WTC11 (cell line): ENCODE measurements around the gene ANKLE2. TPM values are rescaled to one million over a fixed set of nuclear protein-coding genes. Genes with fewer than 3 reads are reported as not detected.

Experiments used
- ATAC-seq: fragments of 200-7000 bp; cut with Tn5 transposase; 2 replicates; pipeline ENCODE4 v1.10.0; 2021; ENCODE audit warnings: mild to moderate bottlenecking, moderate library complexity
- CTCF ChIA-PET: fragments of 300-600 bp; sonication (Branson Sonifier 250); formaldehyde crosslinking; loops from one replicate; lab custom pipeline; 2021; ENCODE audit warnings: antibody characterized with exemption; lab: Charles Lee
- POLR2A ChIA-PET: fragments of 350-600 bp; sonication (Branson Sonifier 250); formaldehyde crosslinking; loops from one replicate; lab custom pipeline; 2021; ENCODE audit warnings: antibody characterized with exemption; lab: Charles Lee
- DNase-seq: peaks from one replicate; pipeline ENCODE4 v3.0.0; 2021; ENCODE audit warnings: low spot score
- H3K27ac Mint-ChIP-seq: 2 replicates; pipeline ENCODE4 v1.8.0; 2021; ENCODE audit warnings: mixed read lengths
- H3K27me3 Mint-ChIP-seq: 2 replicates; pipeline ENCODE4 v1.8.0; 2021; ENCODE audit warnings: low read depth, mild to moderate bottlenecking, moderate library complexity, mixed read lengths
- H3K36me3 Mint-ChIP-seq: 2 replicates; pipeline ENCODE4 v1.8.0; 2021; ENCODE audit warnings: mixed read lengths
- H3K4me1 Mint-ChIP-seq: 2 replicates; pipeline ENCODE4 v1.8.0; 2022; ENCODE audit warnings: mixed read lengths
- H3K4me3 Mint-ChIP-seq: 2 replicates; pipeline ENCODE4 v1.8.0; 2021; ENCODE audit warnings: mild to moderate bottlenecking, moderate library complexity, mixed read lengths
- H3K9me3 Mint-ChIP-seq: 2 replicates; pipeline ENCODE4 v1.8.0; 2021; ENCODE audit warnings: mixed read lengths
- ARID4B ChIP-seq: sonication (generic); formaldehyde crosslinking; IDR thresholded peaks from 2 replicates; pipeline ENCODE4 v1.8.0; 2023; ENCODE audit warnings: missing genetic modification reagents, mild to moderate bottlenecking, borderline replicate concordance
- FOXK1 ChIP-seq: sonication (generic); formaldehyde crosslinking; IDR thresholded peaks from 2 replicates; pipeline ENCODE4 v1.8.0; 2022; ENCODE audit warnings: mild to moderate bottlenecking, moderate library complexity, missing genetic modification reagents
- GABPB1 ChIP-seq: sonication (generic); formaldehyde crosslinking; IDR thresholded peaks from 2 replicates; pipeline ENCODE4 v1.8.1; 2023; ENCODE audit warnings: mild to moderate bottlenecking, missing genetic modification reagents
- IRF1 ChIP-seq: sonication (generic); formaldehyde crosslinking; IDR thresholded peaks from 2 replicates; pipeline ENCODE4 v1.8.0; 2023; ENCODE audit warnings: missing genetic modification reagents
- JUN ChIP-seq: sonication (generic); formaldehyde crosslinking; IDR thresholded peaks from 2 replicates; pipeline ENCODE4 v1.8.0; 2023; ENCODE audit warnings: mild to moderate bottlenecking, missing genetic modification reagents
- MLX ChIP-seq: sonication (generic); formaldehyde crosslinking; IDR thresholded peaks from 2 replicates; pipeline ENCODE4 v1.8.1; 2023; ENCODE audit warnings: mild to moderate bottlenecking, missing genetic modification reagents, moderate library complexity
- RORB ChIP-seq: fragments of 250-450 bp; sonication (Bioruptor Pico); IDR thresholded peaks from 2 replicates; pipeline ENCODE4 v1.9.0; 2021; ENCODE audit warnings: mild to moderate bottlenecking
- SMAD4 ChIP-seq: sonication (generic); formaldehyde crosslinking; IDR thresholded peaks from 2 replicates; pipeline ENCODE4 v1.8.0; 2022; ENCODE audit warnings: mild to moderate bottlenecking, missing genetic modification reagents
- SOX15 ChIP-seq: fragments of 250-450 bp; sonication (Bioruptor Pico); IDR thresholded peaks from 2 replicates; pipeline ENCODE4 v1.9.0; 2021; ENCODE audit warnings: mild to moderate bottlenecking
- SP1 ChIP-seq: sonication (generic); formaldehyde crosslinking; conservative IDR thresholded peaks from 2 replicates; pipeline ENCODE4 v1.8.1; 2022; ENCODE audit warnings: missing genetic modification reagents
- ZBTB21 ChIP-seq: sonication (generic); formaldehyde crosslinking; IDR thresholded peaks from 2 replicates; pipeline ENCODE4 v1.8.1; 2023; ENCODE audit warnings: mild to moderate bottlenecking, missing genetic modification reagents, borderline replicate concordance
- ZNF121 ChIP-seq: sonication (generic); formaldehyde crosslinking; IDR thresholded peaks from 2 replicates; pipeline ENCODE4 v1.8.0; 2023; ENCODE audit warnings: missing genetic modification reagents
- ZNF138 ChIP-seq: sonication (generic); formaldehyde crosslinking; conservative IDR thresholded peaks from 2 replicates; pipeline ENCODE4 v1.8.1; 2022; ENCODE audit warnings: mild to moderate bottlenecking, moderate library complexity, missing genetic modification reagents
- ZNF423 ChIP-seq: fragments of 250-450 bp; sonication (Bioruptor Pico); IDR thresholded peaks from 2 replicates; pipeline ENCODE4 v2.1.2; 2022; ENCODE audit warnings: mild to moderate bottlenecking, moderate library complexity
- ZNF425 ChIP-seq: fragments of 250-450 bp; sonication (Bioruptor Pico); conservative IDR thresholded peaks from 2 replicates; pipeline ENCODE4 v1.9.0; 2021; ENCODE audit warnings: mild to moderate bottlenecking
- total RNA-seq: library from RNA; stranded (reverse); gene quantifications from 3 replicates; pipeline ENCODE4 v1.2.3, GENCODE V29; 2021
- TF ChIP-seq, protein P1 (sequence below): sonication (generic); formaldehyde crosslinking; conservative IDR thresholded peaks from 2 replicates; pipeline ENCODE4 v1.8.1; 2023; ENCODE audit warnings: mild to moderate bottlenecking, low read depth, missing genetic modification reagents, moderate library complexity
- TF ChIP-seq, protein P2 (sequence below): sonication (generic); formaldehyde crosslinking; IDR thresholded peaks from 2 replicates; pipeline ENCODE4 v1.8.1; 2022; ENCODE audit warnings: mild to moderate bottlenecking, moderate library complexity, missing genetic modification reagents
- TF ChIP-seq, protein P3 (sequence below): sonication (generic); formaldehyde crosslinking; conservative IDR thresholded peaks from 2 replicates; pipeline ENCODE4 v1.8.1; 2022; ENCODE audit warnings: mild to moderate bottlenecking, missing genetic modification reagents
- TF ChIP-seq, protein P4 (sequence below): sonication (generic); formaldehyde crosslinking; IDR thresholded peaks from 2 replicates; pipeline ENCODE4 v1.8.1; 2022; ENCODE audit warnings: low read depth, mild to moderate bottlenecking, moderate library complexity, missing genetic modification reagents, borderline replicate concordance

Gene ANKLE2
- total RNA-seq, 1 experiment from 2014 or later = 63.8 TPM

DNA sequence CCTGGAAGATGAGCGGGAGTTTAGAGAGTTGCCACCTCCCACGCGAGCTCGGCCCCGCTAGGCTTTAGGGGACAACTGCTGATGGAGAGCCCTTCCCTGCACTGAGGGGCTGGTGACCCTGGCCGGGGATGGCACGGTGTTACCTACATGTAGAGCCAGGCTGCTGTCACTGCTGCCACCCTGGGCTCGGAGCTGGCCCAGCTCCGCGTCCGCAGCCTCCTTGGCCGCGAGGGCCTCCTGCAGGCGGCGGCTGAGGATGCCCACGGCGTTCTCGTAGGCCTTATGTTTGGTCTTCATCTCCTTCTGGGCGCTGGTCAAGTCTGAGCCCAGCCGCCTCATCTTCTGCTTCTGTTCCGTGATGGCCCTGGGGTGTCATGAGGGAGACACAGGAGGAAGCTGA is 24.6 kb upstream of the ANKLE2 start (continued):
- TF ChIP-seq, protein P1, sequence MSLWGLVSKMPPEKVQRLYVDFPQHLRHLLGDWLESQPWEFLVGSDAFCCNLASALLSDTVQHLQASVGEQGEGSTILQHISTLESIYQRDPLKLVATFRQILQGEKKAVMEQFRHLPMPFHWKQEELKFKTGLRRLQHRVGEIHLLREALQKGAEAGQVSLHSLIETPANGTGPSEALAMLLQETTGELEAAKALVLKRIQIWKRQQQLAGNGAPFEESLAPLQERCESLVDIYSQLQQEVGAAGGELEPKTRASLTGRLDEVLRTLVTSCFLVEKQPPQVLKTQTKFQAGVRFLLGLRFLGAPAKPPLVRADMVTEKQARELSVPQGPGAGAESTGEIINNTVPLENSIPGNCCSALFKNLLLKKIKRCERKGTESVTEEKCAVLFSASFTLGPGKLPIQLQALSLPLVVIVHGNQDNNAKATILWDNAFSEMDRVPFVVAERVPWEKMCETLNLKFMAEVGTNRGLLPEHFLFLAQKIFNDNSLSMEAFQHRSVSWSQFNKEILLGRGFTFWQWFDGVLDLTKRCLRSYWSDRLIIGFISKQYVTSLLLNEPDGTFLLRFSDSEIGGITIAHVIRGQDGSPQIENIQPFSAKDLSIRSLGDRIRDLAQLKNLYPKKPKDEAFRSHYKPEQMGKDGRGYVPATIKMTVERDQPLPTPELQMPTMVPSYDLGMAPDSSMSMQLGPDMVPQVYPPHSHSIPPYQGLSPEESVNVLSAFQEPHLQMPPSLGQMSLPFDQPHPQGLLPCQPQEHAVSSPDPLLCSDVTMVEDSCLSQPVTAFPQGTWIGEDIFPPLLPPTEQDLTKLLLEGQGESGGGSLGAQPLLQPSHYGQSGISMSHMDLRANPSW (CRISPR knock-in tag) = no peak
- TF ChIP-seq ZNF423 (CRISPR knock-in tag) = no peak
- TF ChIP-seq ARID4B (CRISPR knock-in tag) = no peak
- TF ChIP-seq ZNF121 = no peak
- TF ChIP-seq MLX = no peak
- no peak for TF ChIP-seq RORB (CRISPR knock-in tag)
- TF ChIP-seq, protein P2, sequence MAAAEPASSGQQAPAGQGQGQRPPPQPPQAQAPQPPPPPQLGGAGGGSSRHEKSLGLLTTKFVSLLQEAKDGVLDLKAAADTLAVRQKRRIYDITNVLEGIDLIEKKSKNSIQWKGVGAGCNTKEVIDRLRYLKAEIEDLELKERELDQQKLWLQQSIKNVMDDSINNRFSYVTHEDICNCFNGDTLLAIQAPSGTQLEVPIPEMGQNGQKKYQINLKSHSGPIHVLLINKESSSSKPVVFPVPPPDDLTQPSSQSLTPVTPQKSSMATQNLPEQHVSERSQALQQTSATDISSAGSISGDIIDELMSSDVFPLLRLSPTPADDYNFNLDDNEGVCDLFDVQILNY = no peak
- TF ChIP-seq JUN (CRISPR knock-in tag) = no peak
- no peak for TF ChIP-seq SMAD4 (CRISPR knock-in tag)
- TF ChIP-seq SP1 (CRISPR knock-in tag) = no peak

DNA sequence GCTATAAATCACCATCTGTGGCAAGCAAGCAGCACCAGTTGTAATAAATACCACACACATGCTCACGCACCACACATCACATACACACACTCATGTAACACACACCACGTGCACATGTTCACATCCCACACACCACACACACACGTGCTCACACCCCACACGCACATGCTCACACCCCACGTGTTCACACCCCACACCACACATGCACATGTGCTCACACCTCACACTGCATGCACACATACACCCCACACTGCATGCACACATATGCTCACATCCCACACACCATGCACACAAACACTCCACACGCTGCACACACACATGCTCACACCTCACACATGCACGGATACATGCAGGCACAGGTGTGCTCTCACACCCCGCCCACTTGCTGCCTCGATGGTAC is 22.9 kb upstream of the ANKLE2 start:
- Mint-ChIP-seq H3K4me3 (no peak overlapping the region), H3K27ac (no peak overlapping the region; the same call in 1 of the 2 replicates), H3K4me1 (no peaks in the 10 kb centered on the region), H3K9me3 (no peaks in the 10 kb centered on the region), H3K36me3 (peaks cover 58% of the 10 kb centered on the region), H3K27me3 (no peaks in the 10 kb centered on the region)
- ATAC-seq (no peak), DNase-seq (no peak)
- ChIA-PET CTCF (no interaction called here), POLR2A (no interaction called here)
- TF ChIP-seq IRF1 (CRISPR knock-in tag) = no peak
- TF ChIP-seq, protein P3, sequence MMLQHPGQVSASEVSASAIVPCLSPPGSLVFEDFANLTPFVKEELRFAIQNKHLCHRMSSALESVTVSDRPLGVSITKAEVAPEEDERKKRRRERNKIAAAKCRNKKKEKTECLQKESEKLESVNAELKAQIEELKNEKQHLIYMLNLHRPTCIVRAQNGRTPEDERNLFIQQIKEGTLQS (CRISPR knock-in tag) = no peak
- TF ChIP-seq GABPB1 (CRISPR knock-in tag) = no peak
- no peak for TF ChIP-seq ZNF425 (CRISPR knock-in tag)
- no peak for TF ChIP-seq SOX15 (CRISPR knock-in tag)
- no peak for TF ChIP-seq ZNF138 (CRISPR knock-in tag)
- TF ChIP-seq FOXK1 = no peak
- TF ChIP-seq, protein P4, sequence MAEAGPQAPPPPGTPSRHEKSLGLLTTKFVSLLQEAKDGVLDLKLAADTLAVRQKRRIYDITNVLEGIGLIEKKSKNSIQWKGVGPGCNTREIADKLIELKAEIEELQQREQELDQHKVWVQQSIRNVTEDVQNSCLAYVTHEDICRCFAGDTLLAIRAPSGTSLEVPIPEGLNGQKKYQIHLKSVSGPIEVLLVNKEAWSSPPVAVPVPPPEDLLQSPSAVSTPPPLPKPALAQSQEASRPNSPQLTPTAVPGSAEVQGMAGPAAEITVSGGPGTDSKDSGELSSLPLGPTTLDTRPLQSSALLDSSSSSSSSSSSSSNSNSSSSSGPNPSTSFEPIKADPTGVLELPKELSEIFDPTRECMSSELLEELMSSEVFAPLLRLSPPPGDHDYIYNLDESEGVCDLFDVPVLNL (CRISPR knock-in tag) = no peak
- TF ChIP-seq, protein P1 (CRISPR knock-in tag) = no peak
- no peak for TF ChIP-seq ZBTB21
